H1 (cell line): ENCODE measurements around the gene TXNIP. TPM values are rescaled to one million over a fixed set of nuclear protein-coding genes. Genes with fewer than 3 reads are reported as not detected.

Source experiments
- CHD1 ChIP-seq: IDR thresholded peaks from 2 replicates; pipeline ENCODE4 v1.6.1; 2012; ENCODE audit warnings: low read depth, low read length, improper control_type of control experiment
- CHD2 ChIP-seq: IDR thresholded peaks from 2 replicates; pipeline ENCODE4 v1.6.1; 2012; ENCODE audit warnings: low read length, improper control_type of control experiment
- CHD7 ChIP-seq: fragments of 300-600 bp; sonication (generic); IDR thresholded peaks from 2 replicates; pipeline ENCODE4 v1.7.1; 2012; ENCODE audit warnings: low read length, moderate library complexity, mild to moderate bottlenecking, inconsistent platforms; ENCODE audit not compliant: insufficient replicate concordance
- POLR2AphosphoS5 ChIP-seq: IDR thresholded peaks from 2 replicates; pipeline ENCODE4 v1.6.1; 2011; ENCODE audit warnings: low read depth, low read length
- SAP30 ChIP-seq: fragments of 300-600 bp; sonication (generic); IDR thresholded peaks from 2 replicates; pipeline ENCODE4 v1.7.1; 2012; ENCODE audit warnings: low read length, moderate library complexity, mild to moderate bottlenecking, inconsistent platforms; ENCODE audit not compliant: insufficient read depth, insufficient replicate concordance
- SIRT6 ChIP-seq: IDR thresholded peaks from one replicate; pipeline ENCODE4 v1.7.1; 2012; ENCODE audit warnings: low read length, inconsistent platforms
- polyA plus RNA-seq, 7 experiments: library from polyadenylated mRNA; depleted of rRNA in 3 of 7; stranded (reverse) in 5 of 7; unstranded in 2 of 7; fragments of >200 nt in 5 of 7; fragments of 200-250 nt in 2 of 7; gene quantifications; 1 replicate in 5 of 7; 2 replicates in 1 of 7; 4 replicates in 1 of 7; pipeline versions ENCODE4 v1.2.1 to v1.2.3, GENCODE V29; 2011 to 2013; ENCODE audit warnings: missing spikeins in 2 of 7, mixed read lengths in 2 of 7
- total RNA-seq: library from RNA; stranded (reverse); fragmentation: NEBNext Ultra II Directional; extraction: Animal tissue kit (Norgen Biotek cat#: 25700); gene quantifications from 2 replicates; pipeline ENCODE4 v1.2.1, GENCODE V29; 2021

TXNIP gene
- total and polyA plus RNA-seq, 2 of the 8 experiments (the other 6 are each of a cell fraction or from before 2014, with no cell fraction given), result 12.3 to 56.8 TPM

- TF ChIP-seq SIRT6 (no peak), SAP30 (no peak), CHD7 (no peak), CHD1 (no peak), POLR2AphosphoS5 (no peak), CHD2 (no peak)
These were observed 31.1 kb downstream of the TXNIP start (continued) for GRCh38 chr1:145965119-145965744.
